ENCODE data around the gene WWP2.

The WWP2 gene

GRCh38 chr16:69890114-69890891 lies 128.2 kb downstream of the WWP2 start:
- DNase-seq (ENCODE audit: low spot score) = no peak

GRCh38 chr16:69890892-69891282 lies 128.8 kb downstream of the WWP2 start:
- no peak for DNase-seq (ENCODE audit: low spot score)

GRCh38 chr16:69892378-69892777 lies 130.2 kb downstream of the WWP2 start:
- no peak for DNase-seq (ENCODE audit: low spot score)

GRCh38 chr16:69893106-69893505 lies 131.0 kb downstream of the WWP2 start:
- no peak for DNase-seq (ENCODE audit: low spot score)

- no peak for DNase-seq (ENCODE audit: low spot score)
Measured at GRCh38 chr16:69894676-69895075, 132.5 kb downstream of the WWP2 start.

- DNase-seq (ENCODE audit: low spot score) = no peak
Measured at GRCh38 chr16:69903865-69904415, 141.8 kb downstream of the WWP2 start.

- no peak for DNase-seq (ENCODE audit: low spot score)
Measured at GRCh38 chr16:69904495-69905170, 142.5 kb downstream of the WWP2 start.

- DNase-seq (ENCODE audit: low spot score) = no peak
Measured at GRCh38 chr16:69905171-69905555, 143.0 kb downstream of the WWP2 start.

- DNase-seq (ENCODE audit: low spot score) = no peak
Measured at GRCh38 chr16:69906838-69907401, 144.8 kb downstream of the WWP2 start.

- DNase-seq (ENCODE audit: low spot score) = no peak
Measured at GRCh38 chr16:69909043-69909442, 146.9 kb downstream of the WWP2 start.

GRCh38 chr16:69909760-69910159 lies 147.6 kb downstream of the WWP2 start:
- no peak for DNase-seq (ENCODE audit: low spot score)

- no peak for DNase-seq (ENCODE audit: low spot score)
Measured at GRCh38 chr16:69910964-69911363, 148.8 kb downstream of the WWP2 start.

GRCh38 chr16:69916462-69916861 lies 154.3 kb downstream of the WWP2 start:
- no peak for DNase-seq (ENCODE audit: low spot score)

GRCh38 chr16:69917311-69917710 lies 155.2 kb downstream of the WWP2 start:
- no peak for DNase-seq (ENCODE audit: low spot score)

- DNase-seq (ENCODE audit: low spot score) = peak; percentile 57
Measured at GRCh38 chr16:69917739-69918138, 155.6 kb downstream of the WWP2 start.

GRCh38 chr16:69918241-69918640 lies 156.1 kb downstream of the WWP2 start:
- DNase-seq (ENCODE audit: low spot score) = no peak

- no peak for DNase-seq (ENCODE audit: low spot score)
Measured at GRCh38 chr16:69921127-69921526, 159.0 kb downstream of the WWP2 start.

- no peak for DNase-seq (ENCODE audit: low spot score)
Measured at GRCh38 chr16:69922200-69922599, 160.1 kb downstream of the WWP2 start.

GRCh38 chr16:69924041-69924775 lies 162.1 kb downstream of the WWP2 start:
- no peak for DNase-seq (ENCODE audit: low spot score)

GRCh38 chr16:69924777-69925191 lies 162.7 kb downstream of the WWP2 start:
- DNase-seq (ENCODE audit: low spot score) = no peak

- no peak for DNase-seq (ENCODE audit: low spot score)
Measured at GRCh38 chr16:69925311-69925710, 163.2 kb downstream of the WWP2 start.

- no peak for DNase-seq (ENCODE audit: low spot score)
Measured at GRCh38 chr16:69926241-69926640, 164.1 kb downstream of the WWP2 start.
